ENCODE results near the gene CACNG7.
A peak's percentile ranks its signal among the peaks of the same experiment; 100 is the strongest.

The CACNG7 gene

DNA sequence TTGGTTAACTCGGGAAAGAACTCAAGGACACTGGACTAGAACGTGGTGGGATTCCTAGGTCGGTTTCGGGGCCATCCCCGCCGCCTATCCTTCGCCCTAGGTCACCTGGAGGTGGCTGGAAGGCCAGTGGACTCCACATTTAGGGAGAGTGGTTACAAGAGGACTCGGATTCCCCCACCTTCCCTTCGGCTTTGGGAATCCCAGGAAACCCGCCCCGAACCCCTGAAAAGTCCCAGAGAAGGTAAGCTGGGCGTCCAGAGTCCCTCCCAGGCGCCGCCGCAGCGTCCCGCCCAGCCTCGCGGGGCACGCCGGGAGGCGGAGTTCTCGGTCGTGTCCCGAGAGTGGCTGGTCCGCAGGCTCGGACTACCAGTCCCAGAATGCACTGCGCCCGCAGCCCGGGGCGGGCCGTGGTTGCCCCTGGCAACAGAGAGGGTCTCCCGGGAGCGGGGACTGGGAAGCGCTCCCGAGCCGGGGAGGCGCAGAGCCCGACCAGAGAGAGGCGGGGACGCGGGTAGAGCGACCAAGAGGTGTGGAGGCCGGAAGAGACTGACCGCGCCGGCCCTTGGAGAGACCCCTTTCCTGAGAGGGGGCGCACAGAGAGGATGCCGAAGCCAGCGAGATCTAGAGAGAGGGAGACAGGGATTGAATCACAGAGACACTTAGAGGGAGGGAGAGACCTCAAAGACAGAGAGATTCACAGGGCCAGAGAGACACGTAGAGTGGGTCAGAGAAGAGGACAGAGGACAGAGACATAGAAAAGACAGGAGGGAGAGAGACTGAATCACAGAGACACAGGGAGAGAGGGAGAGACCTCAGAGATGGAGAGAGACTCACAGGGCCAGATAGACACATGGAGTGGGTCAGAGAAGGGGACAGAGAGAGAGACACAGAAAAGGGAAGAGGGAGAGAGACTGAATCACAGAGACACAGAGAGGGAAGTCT lies 29.7 kb upstream of the CACNG7 start:
- peak; percentile 95 for DNase-seq

GRCh38 chr19:53880711-53881481 lies 28.2 kb upstream of the CACNG7 start:
- DNase-seq: no peak

GRCh38 chr19:53881482-53882390 lies 27.3 kb upstream of the CACNG7 start, which contains the start of gene PRKCG:
Gene PRKCG (plus strand): TSS chr19:53882197. CDS start chr19:53882495, 298 bp downstream.
- no peak for DNase-seq

DNA sequence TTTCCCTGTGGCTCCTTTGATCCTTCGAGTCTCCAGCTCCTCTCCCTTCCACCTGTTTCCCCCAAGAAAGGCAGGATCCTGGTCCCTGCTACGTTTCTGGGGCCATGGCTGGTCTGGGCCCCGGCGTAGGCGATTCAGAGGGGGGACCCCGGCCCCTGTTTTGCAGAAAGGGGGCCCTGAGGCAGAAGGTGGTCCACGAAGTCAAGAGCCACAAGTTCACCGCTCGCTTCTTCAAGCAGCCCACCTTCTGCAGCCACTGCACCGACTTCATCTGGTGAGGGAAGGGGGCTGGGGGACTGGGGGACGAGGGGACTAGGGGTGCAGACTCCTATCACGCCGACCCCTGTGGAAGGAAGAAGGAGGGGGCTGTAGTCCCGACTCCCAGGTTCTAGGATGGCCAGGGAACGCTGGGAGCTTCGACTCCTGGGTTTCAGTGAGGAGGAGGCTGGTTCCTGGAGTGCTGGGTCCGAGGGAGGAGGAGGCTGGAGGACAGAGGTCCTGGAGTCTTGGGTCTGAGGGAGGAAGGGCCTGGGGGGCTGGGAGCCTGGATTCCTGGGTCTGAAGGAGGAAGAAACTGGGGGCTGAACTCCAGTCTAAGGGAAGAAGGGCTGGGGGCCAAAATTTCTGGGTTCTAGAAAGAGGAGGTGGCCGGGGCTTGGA lies 26.6 kb upstream of the CACNG7 start:
- no peak for DNase-seq

DNA sequence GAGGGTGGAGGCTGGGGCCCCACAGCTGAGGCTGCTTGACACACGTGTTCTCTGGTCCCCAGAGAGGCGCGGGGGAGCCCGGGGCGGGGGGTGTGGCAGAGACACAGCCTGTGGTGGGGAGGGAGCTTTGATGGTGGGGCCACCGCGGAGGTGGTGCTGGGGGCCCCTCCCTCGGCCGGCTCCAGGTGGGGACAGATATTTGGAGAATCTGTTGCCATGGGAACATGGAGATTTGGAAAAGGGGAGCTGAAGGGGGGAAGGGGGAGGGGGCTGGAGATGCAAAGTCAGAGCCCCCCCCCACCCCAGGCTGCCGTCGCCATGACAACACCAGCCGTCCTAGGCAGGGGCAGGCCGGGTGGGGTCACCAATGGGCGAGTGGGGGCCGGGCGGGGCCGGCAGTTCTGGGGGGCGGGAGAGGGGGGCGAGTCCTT lies 25.8 kb upstream of the CACNG7 start:
- DNase-seq: no peak

DNA sequence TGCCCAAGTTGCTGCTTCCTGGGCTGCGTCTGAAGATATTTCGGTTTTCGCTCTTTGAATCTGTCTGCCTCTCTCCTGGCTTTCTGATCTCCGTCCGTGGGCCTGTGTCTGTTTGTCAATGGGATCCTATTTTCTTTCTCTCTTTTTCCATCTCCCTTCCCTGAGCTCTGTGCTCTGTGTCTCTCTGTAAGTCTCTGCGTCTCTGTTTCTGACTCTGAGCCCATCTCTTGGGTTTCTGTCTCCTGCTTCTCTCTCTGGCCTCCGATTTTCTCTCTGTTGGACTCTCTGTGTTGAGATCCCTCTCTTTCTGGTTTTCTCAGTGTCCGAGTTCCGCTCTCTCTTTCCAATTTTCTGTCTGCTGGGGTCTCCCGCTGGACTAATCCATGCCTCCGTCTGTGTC lies 25.3 kb upstream of the CACNG7 start:
- no peak for DNase-seq

- DNase-seq: no peak
Observed at GRCh38 chr19:53884256-53884655, 24.8 kb upstream of the CACNG7 start.

DNA sequence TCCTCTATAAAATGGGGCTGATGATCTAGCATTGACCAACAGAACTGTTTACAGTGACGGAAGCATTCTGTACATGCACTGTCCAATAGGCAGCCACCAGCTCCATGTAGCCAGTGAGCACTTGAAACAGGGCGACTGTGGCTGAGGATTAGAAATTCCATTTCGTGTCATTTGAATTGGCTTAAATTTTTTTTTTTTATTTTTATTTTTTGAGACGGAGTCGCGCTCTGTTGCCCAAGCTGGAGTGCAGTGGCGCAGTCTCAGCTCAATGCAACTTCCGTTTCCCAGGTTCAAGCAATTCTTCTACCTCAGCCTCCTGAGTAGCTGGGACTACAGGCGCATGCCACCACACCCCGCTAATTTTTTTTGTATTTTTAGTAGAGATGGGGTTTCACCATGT lies 24.0 kb upstream of the CACNG7 start:
- no peak for DNase-seq

GRCh38 chr19:53892301-53892980 lies 16.6 kb upstream of the CACNG7 start:
- no peak for DNase-seq

DNA sequence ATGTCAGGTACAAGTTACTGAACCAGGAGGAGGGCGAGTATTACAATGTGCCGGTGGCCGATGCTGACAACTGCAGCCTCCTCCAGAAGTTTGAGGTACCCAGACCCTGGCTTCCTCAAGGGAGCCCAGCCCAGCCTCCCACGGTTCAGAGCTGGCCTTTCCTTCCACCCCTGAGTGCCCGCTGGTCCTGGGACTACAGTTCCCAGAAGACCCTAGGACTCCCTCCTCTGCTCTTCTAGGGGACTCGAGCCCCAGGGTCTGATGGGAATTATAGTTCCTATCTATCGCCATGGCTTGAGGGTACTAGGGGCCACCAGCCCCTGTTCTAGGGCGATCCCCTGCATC lies 16.1 kb upstream of the CACNG7 start:
- no peak for DNase-seq

- DNase-seq: no peak
Observed at GRCh38 chr19:53894707-53895106, 14.4 kb upstream of the CACNG7 start.

GRCh38 chr19:53896682-53897081 lies 12.4 kb upstream of the CACNG7 start:
- no peak for DNase-seq

DNA sequence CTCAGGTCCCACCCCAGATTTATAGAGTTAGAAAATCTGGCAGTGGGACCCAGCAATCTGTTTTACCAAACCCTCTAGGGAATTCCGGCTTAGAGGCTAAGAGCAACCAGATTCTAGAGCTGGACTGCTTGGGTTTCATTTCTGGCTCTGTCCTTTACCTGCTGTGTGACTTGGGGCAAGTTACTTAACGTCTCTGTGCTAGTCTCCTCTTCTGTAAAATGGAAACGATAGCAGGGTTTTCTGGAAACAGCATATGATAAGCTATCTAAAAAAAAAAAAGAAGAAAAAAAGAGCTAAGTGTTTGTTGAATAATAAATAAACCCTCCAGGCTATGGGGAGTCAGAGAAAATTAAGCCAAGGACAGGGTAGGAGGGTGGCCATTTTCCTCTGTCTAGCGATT lies 11.6 kb upstream of the CACNG7 start:
- DNase-seq: no peak

DNA sequence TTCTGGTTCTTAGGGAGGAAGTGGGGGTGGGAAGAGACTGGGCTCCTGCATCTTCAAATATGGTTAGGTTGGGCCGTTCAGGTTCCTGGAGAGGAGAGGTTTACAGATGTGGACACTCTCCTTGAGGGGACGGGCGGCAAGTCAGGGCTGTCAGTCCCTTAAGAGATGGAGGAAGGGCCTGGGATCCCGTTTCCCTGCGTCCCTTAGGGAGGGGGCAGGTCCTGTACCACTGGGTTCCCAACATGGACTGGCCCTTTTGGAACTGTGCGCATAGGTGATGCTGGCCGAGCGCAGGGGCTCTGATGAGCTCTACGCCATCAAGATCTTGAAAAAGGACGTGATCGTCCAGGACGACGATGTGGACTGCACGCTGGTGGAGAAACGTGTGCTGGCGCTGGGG lies 10.9 kb upstream of the CACNG7 start:
- DNase-seq: no peak

GRCh38 chr19:53898636-53899341 lies 10.3 kb upstream of the CACNG7 start:
- no peak for DNase-seq

DNA sequence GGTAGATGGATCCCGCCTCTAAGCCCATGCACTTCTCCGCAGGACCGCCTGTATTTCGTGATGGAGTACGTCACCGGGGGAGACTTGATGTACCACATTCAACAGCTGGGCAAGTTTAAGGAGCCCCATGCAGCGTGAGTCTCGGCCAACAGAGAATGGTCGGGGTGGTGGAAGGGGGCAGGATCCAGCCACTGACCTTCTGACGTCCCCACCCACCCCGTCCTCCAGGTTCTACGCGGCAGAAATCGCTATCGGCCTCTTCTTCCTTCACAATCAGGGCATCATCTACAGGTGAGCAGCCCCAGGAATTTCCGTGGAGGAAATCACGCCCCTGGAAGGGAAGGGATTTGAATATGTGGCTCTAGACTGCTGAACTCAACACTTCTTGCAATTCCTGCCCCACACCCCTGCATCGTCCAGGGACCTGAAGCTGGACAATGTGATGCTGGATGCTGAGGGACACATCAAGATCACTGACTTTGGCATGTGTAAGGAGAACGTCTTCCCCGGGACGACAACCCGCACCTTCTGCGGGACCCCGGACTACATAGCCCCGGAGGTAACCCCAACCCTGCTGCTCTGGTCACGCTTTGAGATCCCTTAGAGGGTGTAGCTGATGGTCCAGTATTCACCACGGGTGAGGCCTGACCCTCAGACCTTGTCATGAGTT lies 8.8 kb upstream of the CACNG7 start:
- DNase-seq: no peak

DNA sequence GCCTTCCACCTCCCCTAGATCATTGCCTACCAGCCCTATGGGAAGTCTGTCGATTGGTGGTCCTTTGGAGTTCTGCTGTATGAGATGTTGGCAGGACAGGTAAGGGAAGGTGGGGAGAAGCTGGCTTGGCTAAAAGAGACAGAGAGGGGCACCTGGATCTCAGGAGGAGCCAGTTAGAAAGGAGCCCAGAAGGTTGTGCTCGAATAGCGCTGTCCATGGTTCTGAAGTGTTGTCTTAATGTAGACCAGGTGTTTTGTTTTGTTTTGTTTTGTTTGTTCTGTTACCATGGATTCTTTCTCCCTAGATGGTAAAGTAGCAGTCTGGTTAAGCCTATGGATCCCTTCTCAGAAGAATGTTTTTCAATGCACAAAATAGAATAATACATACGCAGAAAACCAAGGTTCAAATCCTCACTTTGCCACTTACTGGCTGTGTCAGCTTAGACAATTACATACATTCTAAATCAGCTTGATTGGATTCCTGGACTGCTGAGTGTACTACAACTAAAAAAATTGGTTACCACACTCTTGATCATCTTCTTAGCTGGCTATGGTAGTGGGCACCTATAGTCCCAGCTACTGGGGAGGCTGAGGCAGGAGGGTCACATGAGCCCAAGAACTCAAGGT lies 5.9 kb upstream of the CACNG7 start:
- no peak for DNase-seq

GRCh38 chr19:53904909-53905308 lies 4.2 kb upstream of the CACNG7 start:
- no peak for DNase-seq

GRCh38 chr19:53905787-53906186 lies 3.3 kb upstream of the CACNG7 start:
- no peak for DNase-seq
